PFSK-1 (cell line): ENCODE data around the gene TMEM63C. TPM values are rescaled to one million over a fixed set of nuclear protein-coding genes. Genes with fewer than 3 reads are reported as not detected.

Experiments
- FOXP2 ChIP-seq: optimal IDR thresholded peaks from 2 replicates; pipeline ENCODE3; 2011; ENCODE audit warnings: borderline replicate concordance, control low read depth, inconsistent platforms; ENCODE audit not compliant: insufficient read depth; ENCODE audit errors: extremely low read length, extremely low read depth
- POLR2AphosphoS5 ChIP-seq: IDR thresholded peaks from 2 replicates; pipeline ENCODE4 v1.6.1; 2012; ENCODE audit warnings: low read depth, mild to moderate bottlenecking, control low read depth, low read length, moderate library complexity
- REST ChIP-seq, 2 experiments: IDR thresholded peaks; 2 replicates each; pipeline versions ENCODE4 v1.6.1 to v1.8.0; 2011 to 2012; ENCODE audit warnings: low read depth in 2 of 2, low read length in 2 of 2, control low read depth in 1 of 2, inconsistent platforms in 1 of 2, mild to moderate bottlenecking in 1 of 2, moderate library complexity in 1 of 2; ENCODE audit not compliant: insufficient read depth in 1 of 2
- SIN3A ChIP-seq: IDR thresholded peaks from 2 replicates; pipeline ENCODE4 v1.6.1; 2012; ENCODE audit warnings: mild to moderate bottlenecking, low read length, moderate library complexity, borderline replicate concordance; ENCODE audit not compliant: insufficient read depth
- TAF1 ChIP-seq: IDR thresholded peaks from 2 replicates; pipeline ENCODE4 v1.6.1; 2012; ENCODE audit warnings: low read length, control low read depth, borderline replicate concordance; ENCODE audit not compliant: insufficient read depth
- polyA plus RNA-seq: library from polyadenylated mRNA; unstranded; fragments of >200 nt; gene quantifications from one replicate; pipeline ENCODE4 v1.2.1, GENCODE V29; 2012; ENCODE audit warnings: low read depth, missing spikeins; ENCODE audit not compliant: insufficient read length

TMEM63C gene, protein sequence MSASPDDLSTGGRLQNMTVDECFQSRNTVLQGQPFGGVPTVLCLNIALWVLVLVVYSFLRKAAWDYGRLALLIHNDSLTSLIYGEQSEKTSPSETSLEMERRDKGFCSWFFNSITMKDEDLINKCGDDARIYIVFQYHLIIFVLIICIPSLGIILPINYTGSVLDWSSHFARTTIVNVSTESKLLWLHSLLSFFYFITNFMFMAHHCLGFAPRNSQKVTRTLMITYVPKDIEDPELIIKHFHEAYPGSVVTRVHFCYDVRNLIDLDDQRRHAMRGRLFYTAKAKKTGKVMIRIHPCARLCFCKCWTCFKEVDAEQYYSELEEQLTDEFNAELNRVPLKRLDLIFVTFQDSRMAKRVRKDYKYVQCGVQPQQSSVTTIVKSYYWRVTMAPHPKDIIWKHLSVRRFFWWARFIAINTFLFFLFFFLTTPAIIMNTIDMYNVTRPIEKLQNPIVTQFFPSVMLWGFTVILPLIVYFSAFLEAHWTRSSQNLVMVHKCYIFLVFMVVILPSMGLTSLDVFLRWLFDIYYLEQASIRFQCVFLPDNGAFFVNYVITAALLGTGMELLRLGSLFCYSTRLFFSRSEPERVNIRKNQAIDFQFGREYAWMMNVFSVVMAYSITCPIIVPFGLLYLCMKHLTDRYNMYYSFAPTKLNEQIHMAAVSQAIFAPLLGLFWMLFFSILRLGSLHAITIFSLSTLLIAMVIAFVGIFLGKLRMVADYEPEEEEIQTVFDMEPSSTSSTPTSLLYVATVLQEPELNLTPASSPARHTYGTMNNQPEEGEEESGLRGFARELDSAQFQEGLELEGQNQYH
- 0.09 TPM for polyA plus RNA-seq

- TF ChIP-seq POLR2AphosphoS5 (no peak), TAF1 (no peak)
Observed at GRCh38 chr14:77181603-77182437, at the start of gene TMEM63C. Gene TMEM63C (plus strand): TSS chr14:77181798. CDS start chr14:77218814, 37,016 bp downstream.

DNA sequence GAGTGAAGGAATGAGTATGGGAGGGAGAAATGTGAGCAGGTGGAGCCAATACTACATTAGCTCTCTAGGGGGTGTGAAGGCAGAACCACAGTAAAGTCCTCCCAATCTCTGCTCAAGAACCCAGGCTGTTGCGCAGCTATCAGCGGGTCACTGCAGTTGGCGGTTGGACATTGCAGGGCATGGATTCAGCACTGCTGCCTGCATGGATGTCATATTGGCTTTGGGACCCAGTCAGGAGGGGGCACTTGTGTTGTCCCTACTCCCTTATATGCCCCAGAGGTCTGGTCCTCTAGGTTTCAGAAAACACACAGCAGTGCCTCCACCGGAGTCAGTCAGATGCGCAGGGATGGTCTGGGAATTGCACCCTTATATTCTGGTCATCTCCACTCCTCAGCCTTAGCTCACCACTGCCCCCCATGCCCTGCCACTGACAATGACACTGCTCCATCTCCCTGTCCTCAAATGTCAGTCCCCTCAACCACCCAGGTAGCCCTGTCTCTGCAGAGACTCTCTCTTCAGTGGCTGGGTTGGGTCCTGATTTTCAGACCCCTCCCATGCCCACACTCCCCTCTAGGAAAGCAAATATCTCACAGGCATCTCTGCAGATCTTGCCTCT, 49.6 kb upstream of the TMEM63C start:
- no peak for TF ChIP-seq POLR2AphosphoS5
- TF ChIP-seq FOXP2: no peak
- no peak for TF ChIP-seq TAF1
- TF ChIP-seq SIN3A: no peak
- no peak for TF ChIP-seq REST (IDR thresholded peaks at IDR 0.05; ENCODE audit: insufficient read depth in 1 of 2, low read depth in 2 of 2, low read length in 2 of 2)

GRCh38 chr14:77133720-77134338, 47.8 kb upstream of the TMEM63C start:
- TF ChIP-seq REST (IDR thresholded peaks at IDR 0.05; ENCODE audit: insufficient read depth in 1 of 2, low read depth in 2 of 2, low read length in 2 of 2) (peak; percentile 95 to 96), FOXP2 (no peak), SIN3A (no peak)

GRCh38 chr14:77139022-77139421, 42.6 kb upstream of the TMEM63C start:
- no peak for TF ChIP-seq SIN3A

- TF ChIP-seq SIN3A: no peak
- TF ChIP-seq REST (IDR thresholded peaks at IDR 0.05; ENCODE audit: insufficient read depth in 1 of 2, low read depth in 2 of 2, low read length in 2 of 2): no peak
- no peak for TF ChIP-seq TAF1
- no peak for TF ChIP-seq POLR2AphosphoS5
- TF ChIP-seq FOXP2: no peak
Observed at GRCh38 chr14:77139540-77140358, 41.8 kb upstream of the TMEM63C start.
